SIG-M5 treated with dmso at 0.1 percent for 504 hours (cell line): ENCODE results near the gene CEP41.

ENCODE experiments used
- DNase-seq: peaks from one replicate; lab custom pipeline; 2025; ENCODE audit not compliant: unreplicated experiment; lab: John Stamatoyannopoulos, UW

Gene CEP41

GRCh38 chr7:130372402-130373165 is 68.2 kb downstream of the CEP41 start:
- no peak for DNase-seq

GRCh38 chr7:130371046-130371445 is 69.8 kb downstream of the CEP41 start:
- no peak for DNase-seq

- DNase-seq: no peak
Observed at GRCh38 chr7:130369831-130370550, 70.8 kb downstream of the CEP41 start.

GRCh38 chr7:130369110-130369711 is 71.6 kb downstream of the CEP41 start:
- peak; percentile 73 for DNase-seq

GRCh38 chr7:130367836-130368746 is 72.7 kb downstream of the CEP41 start:
- DNase-seq: no peak

GRCh38 chr7:130367088-130367755 is 73.6 kb downstream of the CEP41 start:
- no peak for DNase-seq

GRCh38 chr7:130366564-130366963 is 74.3 kb downstream of the CEP41 start:
- DNase-seq: no peak

GRCh38 chr7:130365511-130366441 is 75.0 kb downstream of the CEP41 start:
- DNase-seq: no peak

GRCh38 chr7:130365088-130365487 is 75.7 kb downstream of the CEP41 start:
- DNase-seq: no peak

GRCh38 chr7:130364451-130364850 is 76.4 kb downstream of the CEP41 start:
- no peak for DNase-seq

- DNase-seq: peak; percentile 2
Observed at GRCh38 chr7:130363026-130363847, 77.6 kb downstream of the CEP41 start.

- no peak for DNase-seq
Observed at GRCh38 chr7:130362251-130362816, 78.5 kb downstream of the CEP41 start.

- no peak for DNase-seq
Observed at GRCh38 chr7:130361681-130362080, 79.1 kb downstream of the CEP41 start.

- no peak for DNase-seq
Observed at GRCh38 chr7:130360518-130360917, 80.3 kb downstream of the CEP41 start.

- DNase-seq: no peak
Observed at GRCh38 chr7:130359276-130359857, 81.4 kb downstream of the CEP41 start.

GRCh38 chr7:130358471-130358870 is 82.3 kb downstream of the CEP41 start:
- DNase-seq: no peak

- peak; percentile 36 for DNase-seq
Observed at GRCh38 chr7:130356876-130357611, 83.8 kb downstream of the CEP41 start.
